Neural progenitor cell (in vitro differentiated cells): ENCODE data around the gene EFEMP1.

Source experiments
- EZH2 ChIP-seq: fragments of 200-600 bp; sonication (generic); IDR thresholded peaks from 2 replicates; pipeline ENCODE4 v1.6.1; 2017; ENCODE audit warnings: antibody characterized with exemption, mild to moderate bottlenecking, moderate library complexity
- TF ChIP-seq, protein P1 (sequence below): fragments of 200-600 bp; sonication (generic); IDR thresholded peaks from 2 replicates; pipeline ENCODE4 v1.5.1; 2017; ENCODE audit warnings: antibody characterized with exemption, mild to moderate bottlenecking

DNA sequence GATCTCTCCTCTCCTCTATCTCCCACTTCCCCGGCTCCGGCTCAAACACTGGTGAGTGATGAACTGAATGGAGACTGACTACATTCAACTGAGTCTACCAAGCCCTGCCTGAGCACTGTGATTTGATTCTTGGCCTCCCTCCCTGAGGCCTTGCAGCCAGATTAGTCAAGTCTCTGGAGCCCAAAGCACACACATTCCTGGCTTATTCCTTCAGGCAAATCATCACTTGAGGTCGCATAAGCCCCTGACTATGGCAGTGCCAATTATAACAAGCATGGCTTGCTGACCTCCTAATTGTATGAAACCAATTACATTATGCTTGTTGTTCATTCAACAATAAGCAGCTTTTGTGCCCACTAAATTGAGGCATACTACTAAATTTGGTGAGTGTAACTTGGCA is 34.6 kb downstream of the EFEMP1 start:
- TF ChIP-seq, protein P1, sequence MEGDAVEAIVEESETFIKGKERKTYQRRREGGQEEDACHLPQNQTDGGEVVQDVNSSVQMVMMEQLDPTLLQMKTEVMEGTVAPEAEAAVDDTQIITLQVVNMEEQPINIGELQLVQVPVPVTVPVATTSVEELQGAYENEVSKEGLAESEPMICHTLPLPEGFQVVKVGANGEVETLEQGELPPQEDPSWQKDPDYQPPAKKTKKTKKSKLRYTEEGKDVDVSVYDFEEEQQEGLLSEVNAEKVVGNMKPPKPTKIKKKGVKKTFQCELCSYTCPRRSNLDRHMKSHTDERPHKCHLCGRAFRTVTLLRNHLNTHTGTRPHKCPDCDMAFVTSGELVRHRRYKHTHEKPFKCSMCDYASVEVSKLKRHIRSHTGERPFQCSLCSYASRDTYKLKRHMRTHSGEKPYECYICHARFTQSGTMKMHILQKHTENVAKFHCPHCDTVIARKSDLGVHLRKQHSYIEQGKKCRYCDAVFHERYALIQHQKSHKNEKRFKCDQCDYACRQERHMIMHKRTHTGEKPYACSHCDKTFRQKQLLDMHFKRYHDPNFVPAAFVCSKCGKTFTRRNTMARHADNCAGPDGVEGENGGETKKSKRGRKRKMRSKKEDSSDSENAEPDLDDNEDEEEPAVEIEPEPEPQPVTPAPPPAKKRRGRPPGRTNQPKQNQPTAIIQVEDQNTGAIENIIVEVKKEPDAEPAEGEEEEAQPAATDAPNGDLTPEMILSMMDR: no peak
- no peak for TF ChIP-seq EZH2
